Measurements from ENCODE around the gene MED9. TPM values are rescaled to one million over a fixed set of nuclear protein-coding genes. Genes with fewer than 3 reads are reported as not detected.
"Not testable (repeated sequence)": the region's sequence is repeated elsewhere in the genome, so short reads cannot be mapped to it uniquely, and the experiment has no call there.

Gene MED9
- 10 to 100 TPM in 2 of 5 donors, 1 to 10 TPM in 3; 2.9 to 14.5 (median 6.7) TPM for total RNA-seq
- 10 to 100 TPM; 11.2 to 14.1 (median 12.3) TPM for polyA plus RNA-seq
- long read RNA-seq, donor 1 = 0 reads
- long read RNA-seq, donor 2, partial matches to known transcripts = 0 of 2 reads
- long read RNA-seq, donor 2, other reads (novel, unspliced or antisense) = 0 of 2 reads
- long read RNA-seq, donor 3, partial matches to known transcripts = 0 of 6 reads
- long read RNA-seq, donor 3, other reads (novel, unspliced or antisense) = 0 of 6 reads
- long read RNA-seq, donor 4, partial matches to known transcripts = 0 of 1 reads
- long read RNA-seq, donor 4, other reads (novel, unspliced or antisense) = 0 of 1 reads
- long read RNA-seq, donor 5, transcript MED9-201 (2 exons, 2,228 nt) = major isoform, 13 of 14 reads
- long read RNA-seq, donor 5, partial matches to known transcripts = 0 of 14 reads
- long read RNA-seq, donor 5, other reads (novel, unspliced or antisense) = 0 of 14 reads
- long read RNA-seq, donor 6, transcript MED9-201 (2 exons, 2,228 nt) = major isoform, 6 of 8 reads
- long read RNA-seq, donor 6, partial matches to known transcripts = 0 of 8 reads
- long read RNA-seq, donor 6, other reads (novel, unspliced or antisense) = 0 of 8 reads
- long read RNA-seq, donor 7, transcript MED9-201 (2 exons, 2,228 nt) = major isoform, 13 of 13 reads
- long read RNA-seq, donor 7, partial matches to known transcripts = 0 of 13 reads
- long read RNA-seq, donor 7, other reads (novel, unspliced or antisense) = 0 of 13 reads
- long read RNA-seq, donor 8, partial matches to known transcripts = 0 of 4 reads
- long read RNA-seq, donor 8, other reads (novel, unspliced or antisense) = 0 of 4 reads
- long read RNA-seq, donor 9, transcript MED9-201 (2 exons, 2,228 nt) = major isoform, 9 of 10 reads
- long read RNA-seq, donor 9, partial matches to known transcripts = 0 of 10 reads
- long read RNA-seq, donor 9, other reads (novel, unspliced or antisense) = 0 of 10 reads
- long read RNA-seq, donor 10, partial matches to known transcripts = 0 of 1 reads
- long read RNA-seq, donor 10, other reads (novel, unspliced or antisense) = 0 of 1 reads

DNA sequence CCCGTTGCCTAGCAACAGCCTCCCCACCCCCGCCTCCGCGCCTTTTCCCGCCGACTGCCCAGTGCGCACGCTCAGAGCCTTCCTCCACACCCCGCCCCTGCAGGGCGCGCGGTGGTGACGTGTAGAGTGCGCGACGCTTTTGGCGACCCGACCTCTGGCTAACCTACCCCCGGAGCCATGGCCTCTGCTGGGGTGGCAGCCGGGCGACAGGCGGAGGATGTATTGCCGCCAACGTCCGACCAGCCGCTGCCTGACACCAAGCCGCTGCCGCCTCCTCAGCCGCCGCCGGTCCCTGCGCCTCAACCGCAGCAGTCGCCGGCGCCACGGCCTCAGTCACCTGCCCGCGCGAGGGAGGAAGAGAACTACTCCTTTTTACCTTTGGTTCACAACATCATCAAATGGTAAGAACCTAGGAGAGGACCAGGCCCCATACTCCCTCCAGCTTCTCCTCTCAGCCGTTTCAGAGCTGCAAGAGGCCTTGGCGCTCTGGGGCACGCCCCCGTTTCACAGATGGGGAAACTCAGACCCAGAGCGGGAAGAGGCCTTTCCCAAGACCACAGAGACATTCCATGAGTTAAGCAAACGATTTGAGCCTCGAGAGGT is at the start of gene MED9:
TSS of gene MED9 (plus strand) at position 136 of the 603 bp plus-strand sequence. CDS start at position 178, 42 bp downstream.
- intact Hi-C loops (cut with DNase I; ENCODE audit: low total_unique reads) = no loop called here
- Histone ChIP-seq H3K36me3 (peaks cover 0 to 12% (median 8%) of the 10 kb centered on the region in 4 donors), H3K4me3 (peak within 1 kb of the TSS; percentile 84 to 92 (median 91)), H3K4me1 (peaks cover 24 to 55% (median 45%) of the 10 kb centered on the region in 4 donors), H3K9me3 (no peaks in the 10 kb centered on the region), H3K27ac (peak within 1 kb of the TSS; percentile 90 to 99 (median 93)), H3K27me3 (no peaks in the 10 kb centered on the region)
- WGBS, 5 donors = 0% methylated on average over 26 to 47 of the region's 47 CpGs
- DNase-seq = peak; percentile 94 to 98
- TF ChIP-seq POLR2AphosphoS5 (IDR thresholded peaks at IDR 0.05) (peak; percentile 81 to 97 (median 90)), EP300 (IDR thresholded peaks at IDR 0.05) (no peak)

DNA sequence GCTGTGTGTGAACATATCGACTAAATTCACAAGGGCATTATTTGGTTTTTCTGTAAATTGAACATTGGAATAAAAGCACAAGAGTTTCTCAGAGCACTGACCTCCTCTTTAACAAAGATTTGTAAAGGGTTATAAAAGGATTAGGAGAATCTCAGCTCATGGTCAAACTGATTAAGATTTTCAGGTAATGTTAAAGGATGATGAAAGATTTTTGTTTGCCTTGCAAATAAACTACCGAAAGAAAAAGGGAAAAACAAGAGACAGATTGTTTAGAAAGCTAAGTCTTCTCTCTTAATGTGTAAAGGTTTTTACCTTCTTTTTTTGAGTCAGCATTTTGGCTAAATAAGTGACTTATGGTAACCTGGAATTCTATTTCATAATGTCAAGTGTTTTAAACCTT is 47.6 kb upstream of the MED9 start:
- Histone ChIP-seq H3K4me1 (no peaks in the 10 kb centered on the region), H3K27me3 (no peaks in the 10 kb centered on the region), H3K9me3 (peaks cover 0 to 8% (median 0%) of the 10 kb centered on the region in 4 donors), H3K4me3 (no peak overlapping the region), H3K36me3 (no peaks in the 10 kb centered on the region), H3K27ac (no peak overlapping the region)
- intact Hi-C loops (cut with DNase I; ENCODE audit: low total_unique reads) = no loop called here
- 30 to 51% (median 34%) methylated on average over 2 of the region's 2 CpGs for WGBS, 5 donors
- DNase-seq = no peak
- TF ChIP-seq CTCF (IDR thresholded peaks at IDR 0.05) = no peak
- TF ChIP-seq POLR2A (IDR thresholded peaks at IDR 0.05) = no peak
- TF ChIP-seq EP300 (IDR thresholded peaks at IDR 0.05) = no peak
- no peak for TF ChIP-seq POLR2AphosphoS5 (IDR thresholded peaks at IDR 0.05)

GRCh38 chr17:17430924-17431323 is 45.9 kb upstream of the MED9 start:
- WGBS, 5 donors = 93 to 99% (median 94%) methylated on average over 2 to 4 of the region's 4 CpGs
- H3K36me3 ChIP-seq; H3K4me3 ChIP-seq; H3K4me1 ChIP-seq; H3K9me3 ChIP-seq; DNase-seq; H3K27ac ChIP-seq; H3K27me3 ChIP-seq; intact Hi-C loops (cut with DNase I; ENCODE audit: low total_unique reads): not testable (repeated sequence)

DNA sequence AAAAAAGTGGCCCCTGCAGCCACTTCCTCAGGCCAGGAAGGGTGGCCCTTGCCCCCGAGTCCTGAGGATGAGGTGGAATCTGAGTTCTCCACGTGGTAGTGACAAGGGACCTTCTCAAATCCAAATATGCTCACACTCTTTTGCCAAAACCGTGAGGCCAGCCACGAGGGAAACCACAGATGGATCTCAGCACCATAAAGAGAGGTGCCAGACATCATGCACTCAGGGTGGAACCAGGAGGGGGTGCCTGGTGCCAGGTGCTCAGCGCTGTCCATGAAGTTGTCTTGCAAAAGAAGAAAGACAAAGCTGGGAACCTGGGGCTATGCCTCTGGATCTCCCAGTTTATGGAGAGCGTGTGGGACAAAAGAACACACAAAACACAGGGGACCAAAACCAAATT is 45.2 kb upstream of the MED9 start:
- no peaks in the 10 kb centered on the region for H3K36me3 ChIP-seq
- WGBS, 5 donors = 63 to 83% (median 76%) methylated on average over 6 of the region's 6 CpGs
- no peak overlapping the region for H3K4me3 ChIP-seq
- H3K27ac ChIP-seq = no peak overlapping the region
- intact Hi-C loops (cut with DNase I; ENCODE audit: low total_unique reads) = no loop called here
- no peaks in the 10 kb centered on the region for H3K9me3 ChIP-seq
- no peaks in the 10 kb centered on the region for H3K27me3 ChIP-seq
- no peak for DNase-seq
- H3K4me1 ChIP-seq = no peaks in the 10 kb centered on the region
- TF ChIP-seq CTCF (IDR thresholded peaks at IDR 0.05) = no peak
- no peak for TF ChIP-seq EP300 (IDR thresholded peaks at IDR 0.05)
- no peak for TF ChIP-seq POLR2A (IDR thresholded peaks at IDR 0.05)
- TF ChIP-seq POLR2AphosphoS5 (IDR thresholded peaks at IDR 0.05) = no peak
